ENCODE measurements around the gene HS6ST3.

HS6ST3 gene

GRCh38 chr13:96533408-96533807 is 443.5 kb downstream of the HS6ST3 start:
- no peak for DNase-seq

- DNase-seq = no peak
Observed at GRCh38 chr13:96539791-96540190, 449.9 kb downstream of the HS6ST3 start.

DNA sequence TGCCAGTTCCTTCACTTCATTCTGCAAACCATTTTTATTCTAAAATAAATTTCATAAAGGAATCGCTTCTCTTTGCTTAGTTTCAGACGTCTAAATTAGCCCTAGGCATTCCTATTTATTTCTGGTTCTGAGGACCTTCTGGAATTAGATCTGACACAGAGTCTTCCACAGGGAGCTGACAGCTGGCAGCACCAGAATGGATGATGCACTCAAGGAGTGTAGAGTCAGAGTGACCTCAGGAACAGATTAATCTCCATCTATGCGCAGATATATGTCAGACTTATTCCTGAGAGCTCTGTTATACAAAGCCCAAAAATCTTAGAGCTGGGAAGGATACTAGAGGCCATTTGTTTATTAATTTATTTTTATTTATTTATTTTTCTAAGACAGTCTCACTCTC is 450.8 kb downstream of the HS6ST3 start:
- no peak for DNase-seq

DNA sequence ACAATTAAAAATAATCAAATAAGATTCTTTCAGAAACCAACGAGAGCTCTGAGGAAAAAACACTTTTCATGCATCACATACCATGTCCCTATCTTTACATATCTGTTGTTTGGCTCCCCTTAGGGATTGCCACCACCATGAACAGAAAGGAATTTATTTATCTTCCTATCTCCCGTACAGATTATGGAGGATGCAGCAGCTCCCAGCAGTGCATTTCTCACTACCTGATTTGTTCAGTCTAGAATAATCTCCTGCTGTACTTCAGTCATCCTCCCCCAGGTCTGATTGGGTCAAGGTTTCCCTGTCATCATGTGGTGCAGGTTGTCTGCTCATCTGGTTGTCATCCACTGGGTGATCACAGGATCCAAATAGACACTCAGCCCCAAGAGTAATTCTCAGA is 453.1 kb downstream of the HS6ST3 start:
- no peak for DNase-seq

GRCh38 chr13:96544957-96545356 is 455.1 kb downstream of the HS6ST3 start:
- no peak for DNase-seq

- DNase-seq = no peak
Observed at GRCh38 chr13:96546463-96546862, 456.6 kb downstream of the HS6ST3 start.

DNA sequence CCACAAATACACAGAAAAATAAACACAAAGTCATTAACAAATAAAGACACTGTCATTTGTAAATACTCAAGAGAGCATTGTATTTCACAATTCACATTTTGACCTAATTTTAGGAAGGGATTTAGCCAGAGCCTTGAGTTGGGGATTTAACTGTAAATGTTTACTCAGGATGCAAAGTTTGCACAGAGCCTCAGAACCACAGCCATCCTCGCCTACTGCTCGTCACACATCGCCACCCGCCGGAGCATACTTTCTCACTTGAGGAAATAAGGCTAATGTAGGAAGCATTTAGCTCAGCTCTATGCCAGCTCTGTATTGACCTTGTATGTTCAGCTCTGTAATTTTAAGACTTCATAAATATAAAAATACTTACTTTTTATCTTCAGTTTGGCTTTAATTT is 461.6 kb downstream of the HS6ST3 start:
- peak; percentile 9 for DNase-seq

GRCh38 chr13:96552559-96552958 is 462.7 kb downstream of the HS6ST3 start:
- DNase-seq = no peak

DNA sequence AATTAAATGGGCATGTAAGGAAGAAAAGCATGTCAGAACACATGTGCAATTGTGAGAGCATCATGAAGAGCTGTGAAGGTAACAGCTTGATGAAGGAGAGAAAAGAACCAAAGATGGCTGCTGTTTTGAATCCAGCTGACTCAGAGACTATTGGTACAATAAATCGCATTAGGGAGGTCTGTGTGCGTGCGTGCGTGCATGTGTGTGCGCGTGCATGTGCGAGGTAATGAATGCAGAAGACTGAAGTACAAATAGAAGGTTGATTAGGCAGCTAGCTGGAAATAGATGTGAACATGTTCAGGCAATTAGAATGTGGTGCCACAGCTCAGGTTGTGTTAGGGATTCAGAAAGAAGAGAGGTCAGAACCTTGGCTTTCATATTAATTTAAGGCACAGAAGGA is 463.9 kb downstream of the HS6ST3 start:
- DNase-seq = no peak

GRCh38 chr13:96573563-96573962 is 483.7 kb downstream of the HS6ST3 start:
- no peak for DNase-seq

GRCh38 chr13:96575423-96576320 is 485.8 kb downstream of the HS6ST3 start:
- DNase-seq = no peak

DNA sequence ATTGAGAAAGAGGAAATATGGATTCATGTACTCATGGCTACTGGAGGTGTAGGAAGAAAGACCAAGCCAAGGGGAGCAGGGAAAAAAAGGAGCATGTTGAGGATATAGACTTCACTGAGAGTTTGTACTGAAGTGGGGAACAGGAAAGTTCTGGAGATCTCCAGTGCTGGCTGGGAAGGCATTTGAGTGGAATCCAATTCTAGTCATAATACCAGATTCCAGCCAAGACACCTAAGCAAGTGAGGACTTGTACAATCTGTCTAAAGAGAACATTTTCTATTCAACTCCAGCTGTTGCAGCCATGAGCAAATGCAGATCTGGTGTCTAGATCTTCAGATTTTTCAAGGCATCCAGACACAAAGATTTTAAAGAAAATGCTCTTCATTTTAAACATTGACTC is 491.8 kb downstream of the HS6ST3 start:
- no peak for DNase-seq

DNA sequence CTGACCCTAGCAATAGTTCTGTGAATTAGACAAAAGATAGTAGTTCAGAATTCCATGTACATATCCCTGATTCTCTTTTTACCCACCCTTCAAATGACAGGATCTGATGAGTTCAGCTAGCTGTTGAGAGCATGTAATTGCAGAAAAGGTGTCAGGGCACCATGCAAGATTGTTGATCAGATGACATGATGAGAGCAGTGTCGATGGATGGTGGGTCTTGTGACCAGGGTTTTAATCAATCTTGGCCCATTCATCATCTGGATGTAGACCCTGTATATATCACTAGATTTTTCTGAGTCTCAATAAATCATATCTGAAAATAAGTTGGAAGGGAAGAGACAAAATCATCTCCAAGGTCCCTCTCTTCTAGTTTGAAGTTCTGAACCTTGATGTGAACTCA is 525.3 kb downstream of the HS6ST3 start:
- DNase-seq = no peak

DNA sequence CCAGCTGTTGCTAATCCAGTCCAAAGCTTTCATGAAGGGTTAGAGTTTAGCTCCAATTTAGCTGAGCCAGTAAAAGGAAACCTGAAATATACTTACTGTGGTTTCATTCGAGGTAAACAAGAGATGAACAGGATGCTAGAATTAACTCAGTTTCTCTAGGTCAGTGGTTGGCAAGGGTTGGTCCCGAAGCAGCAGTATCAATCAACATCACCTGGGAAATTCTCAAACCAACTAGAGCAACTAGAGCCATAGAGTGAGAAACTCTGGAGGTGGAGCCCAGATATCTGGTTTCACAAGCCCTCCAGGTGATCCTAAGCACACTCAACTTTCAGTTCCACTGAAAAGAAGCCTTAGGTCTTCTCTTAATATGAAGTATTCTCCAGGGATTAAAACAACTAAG is 527.6 kb downstream of the HS6ST3 start:
- DNase-seq = no peak

- DNase-seq = no peak
Observed at GRCh38 chr13:96621634-96622183, 531.8 kb downstream of the HS6ST3 start.

DNA sequence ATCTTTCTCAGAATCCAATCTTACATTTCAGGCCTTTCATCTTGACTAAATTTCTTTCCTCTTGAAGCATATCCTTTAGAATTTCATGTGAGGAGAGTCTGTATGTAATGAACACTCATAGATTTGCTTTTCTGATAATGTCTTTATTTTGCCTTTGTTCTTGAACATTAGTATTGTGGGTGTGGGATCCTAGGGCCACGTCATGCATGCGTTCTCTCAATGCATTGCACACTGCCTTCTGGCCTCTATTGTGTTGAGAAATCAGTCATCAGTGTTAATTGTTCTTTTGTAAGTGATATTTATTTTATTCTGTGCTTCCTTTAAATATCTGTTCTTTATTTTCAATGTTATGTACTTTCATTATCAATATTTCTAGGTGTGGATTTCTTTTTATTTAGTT is 539.4 kb downstream of the HS6ST3 start:
- DNase-seq = no peak

DNA sequence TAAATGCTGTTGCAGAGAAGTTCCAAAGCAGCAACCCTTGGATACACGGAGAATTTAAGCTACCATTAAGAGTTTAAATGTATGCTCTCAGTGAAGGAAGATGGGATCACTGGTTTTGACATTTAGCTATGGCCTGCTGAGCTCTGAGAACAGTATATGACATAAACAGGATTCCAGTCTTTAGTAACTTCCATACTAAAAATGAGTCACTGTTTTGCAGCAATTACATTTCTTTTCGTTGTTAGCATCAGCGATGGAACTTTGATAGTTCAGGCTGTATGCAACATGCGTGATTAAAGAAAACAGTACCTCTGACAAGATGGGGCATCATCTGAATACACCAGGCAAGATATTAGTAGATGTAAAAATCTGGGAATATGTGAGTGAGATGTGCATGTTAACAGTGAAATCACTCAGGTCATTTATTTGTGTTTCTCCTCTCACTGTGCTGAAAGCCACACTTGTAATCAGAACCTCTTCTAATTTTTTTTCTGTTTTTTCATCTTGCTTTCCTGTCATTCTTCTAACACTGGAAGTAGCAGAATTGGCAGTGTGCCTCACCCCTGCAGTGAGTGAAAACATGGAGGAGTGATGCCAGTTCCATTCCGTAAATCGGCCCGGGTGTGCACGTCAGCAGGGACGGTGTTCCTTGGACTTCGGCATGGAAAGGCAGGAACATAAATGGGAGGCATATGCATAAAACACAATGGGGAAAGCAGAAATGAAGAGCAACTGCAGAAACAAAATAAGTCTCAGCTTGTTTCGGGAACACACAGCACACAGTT is 542.8 kb downstream of the HS6ST3 start:
- no peak for DNase-seq

- DNase-seq = no peak
Observed at GRCh38 chr13:96636001-96636709, 546.2 kb downstream of the HS6ST3 start.

- no peak for DNase-seq
Observed at GRCh38 chr13:96637039-96637438, 547.1 kb downstream of the HS6ST3 start.

DNA sequence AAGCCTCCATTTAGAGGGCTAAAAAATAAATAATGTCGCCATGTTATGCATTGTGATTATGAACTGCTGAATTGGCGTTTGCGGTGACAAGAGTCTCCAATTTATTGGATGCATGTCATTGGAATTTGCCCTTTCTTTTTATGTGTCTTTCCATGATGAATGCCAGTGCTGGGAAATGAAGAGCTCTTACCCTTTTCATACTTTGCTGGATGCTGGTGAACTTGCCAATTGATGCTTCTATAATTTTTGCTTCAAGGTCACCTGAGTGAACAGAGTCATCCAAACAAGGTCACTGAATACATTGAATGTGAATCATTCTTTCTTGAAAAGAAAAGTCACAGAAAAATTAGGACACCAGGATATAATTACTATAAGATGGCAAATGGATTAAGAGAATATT is 556.2 kb downstream of the HS6ST3 start:
- DNase-seq = no peak

DNA sequence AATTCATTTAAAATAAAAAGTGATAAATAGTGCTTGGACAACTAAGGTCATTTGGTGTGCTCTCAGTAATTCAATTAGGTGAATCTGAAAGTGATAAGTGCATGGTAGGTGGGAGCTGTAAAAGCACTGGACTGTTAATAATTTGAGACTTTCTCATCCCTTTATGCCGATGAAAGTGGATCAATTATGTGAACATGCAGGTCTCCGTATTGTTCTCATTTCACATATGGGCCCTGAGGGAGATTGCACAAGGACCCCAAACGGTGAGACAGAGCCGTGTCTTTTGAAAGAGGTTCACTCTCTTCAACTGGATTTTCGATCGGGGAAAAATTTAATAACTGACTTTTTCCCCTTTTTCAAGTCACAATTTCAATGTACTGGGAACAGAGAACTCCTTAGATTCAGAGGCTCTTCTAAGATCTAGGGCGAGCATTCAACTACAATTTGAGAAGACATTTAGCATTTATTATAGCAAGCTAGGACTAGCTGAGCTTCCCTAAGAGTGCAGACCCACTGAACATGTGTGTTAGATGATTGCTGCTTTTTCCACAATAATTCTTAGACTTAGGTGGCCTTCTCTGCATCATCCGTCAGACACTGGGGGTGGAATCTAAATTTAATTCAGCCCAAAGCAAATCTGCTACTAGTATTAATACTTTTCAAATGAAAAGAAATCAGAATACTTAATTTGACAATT is 556.8 kb downstream of the HS6ST3 start:
- no peak for DNase-seq

DNA sequence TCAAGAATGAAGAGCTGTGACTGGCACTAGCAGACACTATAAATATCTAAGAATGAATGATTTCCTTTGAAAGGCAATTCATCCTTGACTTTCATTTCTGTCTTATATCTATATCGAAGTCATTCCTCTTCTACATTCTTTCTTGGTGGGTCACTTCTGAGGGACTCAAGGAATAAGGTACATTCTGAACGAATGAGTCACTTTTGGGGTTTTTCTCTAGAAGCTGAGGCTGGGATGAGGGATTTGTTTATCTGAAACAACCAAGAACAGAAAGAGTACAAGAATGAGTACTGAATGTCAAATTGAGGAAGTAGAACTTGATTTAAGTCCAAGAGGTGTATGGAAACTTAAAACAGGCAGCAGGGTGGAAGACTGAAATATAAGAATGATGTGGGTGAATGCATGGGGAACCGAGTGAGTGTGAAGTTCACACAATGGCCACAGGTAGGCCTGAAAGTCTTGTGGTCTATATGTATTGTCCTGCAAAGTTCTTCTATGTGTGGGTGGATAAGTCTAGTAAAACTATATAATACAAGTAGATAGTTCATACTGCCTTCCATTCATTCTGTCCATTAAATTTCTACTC is 560.5 kb downstream of the HS6ST3 start:
- no peak for DNase-seq
